Vagina (tissue), 2 donors: ENCODE measurements around the gene MRPS22.

Experiments
- CTCF ChIP-seq, 3 experiments: fragments of 450-650 bp in 2 of 3; fragments of 200-600 bp in 1 of 3; sonication (generic) in 1 of 3; IDR thresholded peaks; one replicate each; pipeline ENCODE4 v1.5.1; 2017 to 2019; ENCODE audit warnings: antibody characterized with exemption in 3 of 3, mild to moderate bottlenecking in 2 of 3, moderate library complexity in 2 of 3
- POLR2AphosphoS5 ChIP-seq, 2 donors: sonication (generic); formaldehyde crosslinking; IDR thresholded peaks; one replicate each; pipeline ENCODE4 v1.9.0; 2017; ENCODE audit warnings: antibody characterized with exemption in 2 of 2, mild to moderate bottlenecking in 2 of 2, low read depth in 1 of 2; ENCODE audit not compliant: insufficient read depth in 1 of 2

- TF ChIP-seq POLR2AphosphoS5 (IDR thresholded peaks at IDR 0.05; ENCODE audit: insufficient read depth in 1 of 2, low read depth in 1 of 2) (no peak), CTCF (IDR thresholded peaks at IDR 0.05) (no peak)
Measured at GRCh38 chr3:139374099-139374498, 30.3 kb downstream of the MRPS22 start.
